ENCODE results near the gene RHOBTB1.

- TF ChIP-seq CTCF (IDR thresholded peaks at IDR 0.05) (no peak), POLR2A (IDR thresholded peaks at IDR 0.05) (no peak)
These were observed 118.5 kb downstream of the RHOBTB1 start for GRCh38 chr10:60825520-60825919.
